Endometrial microvascular endothelial cells (primary cell): ENCODE measurements around the gene UPF1. TPM values are rescaled to one million over a fixed set of nuclear protein-coding genes. Genes with fewer than 3 reads are reported as not detected.

Experiments used
- in situ Hi-C: cut with HindIII; loops from 2 replicates; pipeline ENCODE4 v1.10.0; 2017; ENCODE audit warnings: low sequenced_read_pairs, low pct_unique_long_range_greater_than_20kb; ENCODE audit errors: inconsistent ontology term
- total RNA-seq: library from RNA; depleted of rRNA; stranded (reverse); fragments of >200 nt; gene quantifications from one replicate; pipeline ENCODE4 v1.2.3, GENCODE V29; 2015; ENCODE audit errors: inconsistent ontology term

UPF1 gene
- total RNA-seq: 51.3 TPM

- in situ Hi-C loops: no loop called here
These were observed at the start of gene UPF1 for GRCh38 chr19:18831524-18832305. Gene UPF1, plus strand, starts transcription at chr19:18831959. Its CDS starts 251 bp downstream, at chr19:18832210.

GRCh38 chr19:18782559-18783225 lies 49.1 kb upstream of the UPF1 start:
- in situ Hi-C loops: no loop called here

GRCh38 chr19:18783958-18784785 lies 47.6 kb upstream of the UPF1 start:
- in situ Hi-C loops: no loop called here

GRCh38 chr19:18784786-18785120 lies 47.0 kb upstream of the UPF1 start:
- in situ Hi-C loops: no loop called here

- in situ Hi-C loops: no loop called here
These were observed 46.3 kb upstream of the UPF1 start for GRCh38 chr19:18785179-18786124.

GRCh38 chr19:18788529-18789421 lies 43.0 kb upstream of the UPF1 start:
- in situ Hi-C loops: no loop called here

- in situ Hi-C loops: no loop called here
These were observed 42.3 kb upstream of the UPF1 start for GRCh38 chr19:18789422-18789869.

GRCh38 chr19:18789883-18790565 lies 41.7 kb upstream of the UPF1 start:
- in situ Hi-C loops: no loop called here

- in situ Hi-C loops: no loop called here
These were observed 41.0 kb upstream of the UPF1 start, which contains the start of gene COMP for GRCh38 chr19:18790566-18791314. Gene COMP, minus strand, starts transcription at chr19:18791305. Its CDS starts 36 bp downstream, at chr19:18791269.

GRCh38 chr19:18791315-18791678 lies 40.5 kb upstream of the UPF1 start:
- in situ Hi-C loops: no loop called here

- in situ Hi-C loops: no loop called here
These were observed 39.1 kb upstream of the UPF1 start for GRCh38 chr19:18792661-18793060.

GRCh38 chr19:18793144-18794028 lies 38.4 kb upstream of the UPF1 start:
- in situ Hi-C loops: no loop called here

- in situ Hi-C loops: no loop called here
These were observed 37.8 kb upstream of the UPF1 start for GRCh38 chr19:18794029-18794313.

- in situ Hi-C loops: no loop called here
These were observed 37.1 kb upstream of the UPF1 start for GRCh38 chr19:18794692-18795091.

GRCh38 chr19:18795540-18795939 lies 36.2 kb upstream of the UPF1 start:
- in situ Hi-C loops: no loop called here

GRCh38 chr19:18796239-18796638 lies 35.5 kb upstream of the UPF1 start:
- in situ Hi-C loops: no loop called here
